Endothelial cell of umbilical vein (primary cell): ENCODE results near the gene BACH2.

Experiments used
- CTCF ChIP-seq, 2 donors: IDR thresholded peaks; 1 replicate in 1 of 2; 2 replicates in 1 of 2; pipeline ENCODE4 v1.5.1; 2011; ENCODE audit warnings: low read length in 2 of 2, mild to moderate bottlenecking in 2 of 2, moderate library complexity in 2 of 2, control low read depth in 1 of 2, inconsistent platforms in 1 of 2, low read depth in 1 of 2; ENCODE audit not compliant: insufficient read depth in 1 of 2; ENCODE audit errors: extremely low read depth in 1 of 2
- EZH2 ChIP-seq: IDR thresholded peaks from 2 replicates; pipeline ENCODE4 v1.6.1; 2012; ENCODE audit warnings: borderline replicate concordance, low read depth, mild to moderate bottlenecking, moderate library complexity, low read length, inconsistent platforms; ENCODE audit not compliant: severe bottlenecking
- POLR2A ChIP-seq: IDR thresholded peaks from 2 replicates; pipeline ENCODE4 v1.6.1; 2012; ENCODE audit warnings: low read depth, mild to moderate bottlenecking, control low read depth, low read length

- TF ChIP-seq POLR2A (no peak), EZH2 (no peak), CTCF (IDR thresholded peaks at IDR 0.05; ENCODE audit: extremely low read depth in 1 of 2, insufficient read depth in 1 of 2, low read depth in 1 of 2, low read length in 2 of 2) (no peak)
These were observed 126.0 kb downstream of the BACH2 start for GRCh38 chr6:90170601-90171000.
